ENCODE data around the gene FGF1.

FGF1 gene

GRCh38 chr5:142643634-142644033, 42.3 kb downstream of the FGF1 start:
- H3K4me2 ChIP-seq (ENCODE audit: low read depth, low read length, poor library complexity, severe bottlenecking) = no peak overlapping the region
- H3K4me1 ChIP-seq (ENCODE audit: insufficient read depth, low read length, poor library complexity, severe bottlenecking) = peaks cover 16% of the 10 kb centered on the region
- no peaks in the 10 kb centered on the region for H3F3A ChIP-seq (ENCODE audit: low read depth)
- no peak overlapping the region for H3K4me3 ChIP-seq (ENCODE audit: low read length, poor library complexity, severe bottlenecking)
- H3K79me2 ChIP-seq (ENCODE audit: insufficient read depth, low read length) = no peaks in the 10 kb centered on the region
- H3K27me3 ChIP-seq (ENCODE audit: insufficient read depth, low read length, poor library complexity, severe bottlenecking) = no peaks in the 10 kb centered on the region
- H3K9ac ChIP-seq (ENCODE audit: low read depth, low read length, poor library complexity, severe bottlenecking) = no peak overlapping the region
- TF ChIP-seq, protein P1, sequence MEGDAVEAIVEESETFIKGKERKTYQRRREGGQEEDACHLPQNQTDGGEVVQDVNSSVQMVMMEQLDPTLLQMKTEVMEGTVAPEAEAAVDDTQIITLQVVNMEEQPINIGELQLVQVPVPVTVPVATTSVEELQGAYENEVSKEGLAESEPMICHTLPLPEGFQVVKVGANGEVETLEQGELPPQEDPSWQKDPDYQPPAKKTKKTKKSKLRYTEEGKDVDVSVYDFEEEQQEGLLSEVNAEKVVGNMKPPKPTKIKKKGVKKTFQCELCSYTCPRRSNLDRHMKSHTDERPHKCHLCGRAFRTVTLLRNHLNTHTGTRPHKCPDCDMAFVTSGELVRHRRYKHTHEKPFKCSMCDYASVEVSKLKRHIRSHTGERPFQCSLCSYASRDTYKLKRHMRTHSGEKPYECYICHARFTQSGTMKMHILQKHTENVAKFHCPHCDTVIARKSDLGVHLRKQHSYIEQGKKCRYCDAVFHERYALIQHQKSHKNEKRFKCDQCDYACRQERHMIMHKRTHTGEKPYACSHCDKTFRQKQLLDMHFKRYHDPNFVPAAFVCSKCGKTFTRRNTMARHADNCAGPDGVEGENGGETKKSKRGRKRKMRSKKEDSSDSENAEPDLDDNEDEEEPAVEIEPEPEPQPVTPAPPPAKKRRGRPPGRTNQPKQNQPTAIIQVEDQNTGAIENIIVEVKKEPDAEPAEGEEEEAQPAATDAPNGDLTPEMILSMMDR (conservative IDR thresholded peaks at IDR 0.05; ENCODE audit: low read length) = no peak
- TF ChIP-seq EZH2phosphoT487 (IDR thresholded peaks at IDR 0.05; ENCODE audit: borderline replicate concordance) = no peak
- H2AFZ ChIP-seq (ENCODE audit: low read length) = no peak overlapping the region
- no peaks in the 10 kb centered on the region for H3K9me2 ChIP-seq (replicated peaks; ENCODE audit: low read depth, low read length)
- H3K9me3 ChIP-seq (ENCODE audit: insufficient read depth, low read depth, low read length) = no peaks in the 10 kb centered on the region
- H4K20me1 ChIP-seq (ENCODE audit: insufficient read depth, low read length, poor library complexity, severe bottlenecking) = no peaks in the 10 kb centered on the region
- no peaks in the 10 kb centered on the region for H3K36me3 ChIP-seq (ENCODE audit: insufficient read depth, low read length)

GRCh38 chr5:142642427-142642826, 43.5 kb downstream of the FGF1 start:
- TF ChIP-seq EZH2phosphoT487 (IDR thresholded peaks at IDR 0.05; ENCODE audit: borderline replicate concordance) = no peak
- TF ChIP-seq, protein P1 (conservative IDR thresholded peaks at IDR 0.05; ENCODE audit: low read length) = no peak
- H3K36me3 ChIP-seq (ENCODE audit: insufficient read depth, low read length) = no peaks in the 10 kb centered on the region
- no peaks in the 10 kb centered on the region for H3K9me2 ChIP-seq (replicated peaks; ENCODE audit: low read depth, low read length)
- H3K9me3 ChIP-seq (ENCODE audit: insufficient read depth, low read depth, low read length) = no peaks in the 10 kb centered on the region
- H3K4me1 ChIP-seq (ENCODE audit: insufficient read depth, low read length, poor library complexity, severe bottlenecking) = peaks cover 16% of the 10 kb centered on the region
- no peaks in the 10 kb centered on the region for H3F3A ChIP-seq (ENCODE audit: low read depth)
- no peaks in the 10 kb centered on the region for H4K20me1 ChIP-seq (ENCODE audit: insufficient read depth, low read length, poor library complexity, severe bottlenecking)
- no peak overlapping the region for H3K4me2 ChIP-seq (ENCODE audit: low read depth, low read length, poor library complexity, severe bottlenecking)
- H3K9ac ChIP-seq (ENCODE audit: low read depth, low read length, poor library complexity, severe bottlenecking) = no peak overlapping the region
- H3K27me3 ChIP-seq (ENCODE audit: insufficient read depth, low read length, poor library complexity, severe bottlenecking) = no peaks in the 10 kb centered on the region
- H3K79me2 ChIP-seq (ENCODE audit: insufficient read depth, low read length) = no peaks in the 10 kb centered on the region
- H3K4me3 ChIP-seq (ENCODE audit: low read length, poor library complexity, severe bottlenecking) = no peak overlapping the region
- no peak overlapping the region; the same call in 1 of the 2 replicates for H2AFZ ChIP-seq (ENCODE audit: low read length)

DNA sequence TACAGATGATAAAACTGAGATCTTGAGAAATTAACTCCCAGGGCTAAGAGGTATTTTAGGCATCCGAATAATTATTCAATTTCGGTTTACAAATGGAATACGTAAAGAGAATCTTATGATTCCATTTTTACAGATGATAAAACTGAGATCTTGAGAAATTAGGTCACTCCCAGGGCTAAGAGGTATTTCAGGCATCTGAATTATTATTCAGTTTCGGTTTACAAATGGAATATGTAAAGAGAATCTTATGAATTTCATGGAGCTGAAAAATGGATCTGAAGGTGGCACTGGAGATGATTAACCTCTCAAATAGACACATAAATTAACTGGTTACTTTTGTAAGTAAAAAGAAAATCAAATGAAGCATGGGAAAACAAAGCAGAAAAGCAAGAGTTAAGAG, 44.2 kb downstream of the FGF1 start:
- Histone ChIP-seq H4K20me1 (ENCODE audit: insufficient read depth, low read length, poor library complexity, severe bottlenecking) (no peaks in the 10 kb centered on the region), H3K9me2 (replicated peaks; ENCODE audit: low read depth, low read length) (no peaks in the 10 kb centered on the region), H3K9me3 (ENCODE audit: insufficient read depth, low read depth, low read length) (no peaks in the 10 kb centered on the region), H2AFZ (ENCODE audit: low read length) (no peak overlapping the region; the same call in 1 of the 2 replicates), H3K4me1 (ENCODE audit: insufficient read depth, low read length, poor library complexity, severe bottlenecking) (peaks cover 16% of the 10 kb centered on the region), H3K4me2 (ENCODE audit: low read depth, low read length, poor library complexity, severe bottlenecking) (no peak overlapping the region), H3K4me3 (ENCODE audit: low read length, poor library complexity, severe bottlenecking) (no peak overlapping the region), H3K9ac (ENCODE audit: low read depth, low read length, poor library complexity, severe bottlenecking) (no peak overlapping the region), H3F3A (ENCODE audit: low read depth) (no peaks in the 10 kb centered on the region), H3K79me2 (ENCODE audit: insufficient read depth, low read length) (no peaks in the 10 kb centered on the region), H3K36me3 (ENCODE audit: insufficient read depth, low read length) (no peaks in the 10 kb centered on the region), H3K27me3 (ENCODE audit: insufficient read depth, low read length, poor library complexity, severe bottlenecking) (no peaks in the 10 kb centered on the region)
- TF ChIP-seq, protein P1 (conservative IDR thresholded peaks at IDR 0.05; ENCODE audit: low read length) = no peak
- no peak for TF ChIP-seq EZH2phosphoT487 (IDR thresholded peaks at IDR 0.05; ENCODE audit: borderline replicate concordance)

All from Loucy (cell line).